CD4-positive, alpha-beta T cell treated with Interleukin-6 at 100 ng/mL for 8 hours (primary cell): ENCODE results near the gene ATXN1.

ENCODE experiments used
- DNase-seq: peaks from one replicate; pipeline ENCODE4 v3.0.0-alpha.2; 2020; ENCODE audit warnings: mixed read lengths, low spot score

Gene ATXN1

DNA sequence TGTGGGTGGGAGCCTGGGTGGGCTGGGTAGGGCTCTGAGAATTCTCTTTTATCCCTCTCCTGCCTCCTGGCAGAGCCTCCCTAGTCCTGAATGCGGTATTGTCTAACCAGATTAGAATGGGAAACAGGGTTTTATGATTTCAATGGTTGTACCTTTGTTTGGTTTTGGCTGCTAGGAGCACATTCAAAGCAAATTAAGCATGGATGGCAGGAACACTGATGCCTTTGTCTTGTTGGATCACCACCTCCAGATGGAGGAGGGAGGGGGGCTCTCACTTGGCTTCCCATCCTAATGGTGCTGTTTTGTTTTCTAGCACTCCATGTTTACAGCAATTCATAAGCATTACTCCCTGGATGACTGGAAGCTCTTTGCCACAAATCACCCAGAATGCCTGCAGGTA lies 511.3 kb downstream of the ATXN1 start:
- no peak for DNase-seq
